PC-9 (cell line): ENCODE data around the gene CNTNAP2. TPM values are rescaled to one million over a fixed set of nuclear protein-coding genes. Genes with fewer than 3 reads are reported as not detected.

ENCODE experiments used
- BruUV-seq: library from RNA; stranded (reverse); fragments of 400-500 nt; replicated peaks from 2 replicates; lab custom pipeline; 2021; lab: Mats Ljungman, UMichigan
- CTCF ChIA-PET: fragments of 300-600 bp; sonication (Branson Sonifier 250); formaldehyde crosslinking; loops from one replicate; lab custom pipeline; 2022; ENCODE audit warnings: antibody characterized with exemption; lab: Charles Lee
- POLR2A ChIA-PET: fragments of 300-600 bp; sonication (Branson Sonifier 250); formaldehyde crosslinking; loops from one replicate; lab custom pipeline; 2022; ENCODE audit warnings: antibody characterized with exemption; ENCODE audit not compliant: unreplicated experiment; lab: Charles Lee
- DNase-seq, 2 experiments: peaks; one replicate each; pipeline versions ENCODE4 v3.0.0 to v3.0.0-alpha.2; 2015 to 2022; ENCODE audit warnings: mixed read lengths in 1 of 2
- H2AFZ ChIP-seq: fragments of 200-600 bp; sonication (generic); 2 replicates; pipeline ENCODE4 v1.8.1; 2017; ENCODE audit warnings: antibody characterized with exemption
- H3F3A ChIP-seq: fragments of 200-600 bp; sonication (generic); 2 replicates; pipeline ENCODE4 v1.8.1; 2017; ENCODE audit warnings: antibody characterized with exemption, mild to moderate bottlenecking, low read depth; ENCODE audit not compliant: insufficient read depth
- H3K27ac ChIP-seq: fragments of 200-600 bp; sonication (generic); 2 replicates; pipeline ENCODE4 v1.6.1; 2016; ENCODE audit warnings: mixed run types
- H3K27me3 ChIP-seq: fragments of 200-600 bp; sonication (generic); 2 replicates; pipeline ENCODE4 v1.6.1; 2016; ENCODE audit warnings: low read depth, mixed run types; ENCODE audit not compliant: insufficient read depth
- H3K36me3 ChIP-seq: fragments of 200-600 bp; sonication (generic); 2 replicates; pipeline ENCODE4 v1.6.1; 2016; ENCODE audit warnings: low read depth, mixed run types
- H3K4me1 ChIP-seq: fragments of 200-600 bp; sonication (generic); replicated peaks from 2 replicates; pipeline ENCODE4 v1.6.1; 2016; ENCODE audit warnings: mixed run types; ENCODE audit not compliant: insufficient read depth
- H3K4me2 ChIP-seq: fragments of 200-600 bp; sonication (generic); 2 replicates; pipeline ENCODE4 v1.6.1; 2017; ENCODE audit warnings: mixed run types
- H3K4me3 ChIP-seq: fragments of 200-600 bp; sonication (generic); 2 replicates; pipeline ENCODE4 v1.6.1; 2016; ENCODE audit warnings: mixed run types
- H3K79me2 ChIP-seq: fragments of 200-600 bp; sonication (generic); 2 replicates; pipeline ENCODE4 v1.6.1; 2017; ENCODE audit warnings: low read depth, mixed run types
- H3K9me2 ChIP-seq: fragments of 200-600 bp; sonication (generic); 2 replicates; pipeline ENCODE4 v1.8.1; 2017; ENCODE audit warnings: mild to moderate bottlenecking; ENCODE audit not compliant: insufficient read depth
- H3K9me3 ChIP-seq: fragments of 200-600 bp; sonication (generic); 2 replicates; pipeline ENCODE4 v1.8.1; 2016; ENCODE audit warnings: low read depth; ENCODE audit not compliant: insufficient read depth
- H4K20me1 ChIP-seq: fragments of 200-600 bp; sonication (generic); 2 replicates; pipeline ENCODE4 v1.8.1; 2017; ENCODE audit not compliant: insufficient read depth
- EZH2 ChIP-seq: fragments of 200-600 bp; sonication (generic); IDR thresholded peaks from 2 replicates; pipeline ENCODE4 v1.8.0; 2017; ENCODE audit warnings: antibody characterized with exemption, low read depth
- intact Hi-C: fragments of 100-400 bp; cut with micrococcal nuclease; formaldehyde crosslinking; loops from one replicate; pipeline ENCODE4 v1.10.0; 2022; ENCODE audit not compliant: unreplicated experiment
- total RNA-seq: library from RNA; stranded (reverse); gene quantifications from 2 replicates; pipeline ENCODE4 v1.2.3, GENCODE V29; 2021
- TF ChIP-seq, protein P1 (sequence below): fragments of 200-600 bp; sonication (generic); conservative IDR thresholded peaks from 2 replicates; pipeline ENCODE4 v1.6.1; 2017; ENCODE audit warnings: mixed run types, antibody characterized with exemption, mild to moderate bottlenecking, moderate library complexity

Gene CNTNAP2
- total RNA-seq, 1 experiment from 2014 or later: not detected

DNA sequence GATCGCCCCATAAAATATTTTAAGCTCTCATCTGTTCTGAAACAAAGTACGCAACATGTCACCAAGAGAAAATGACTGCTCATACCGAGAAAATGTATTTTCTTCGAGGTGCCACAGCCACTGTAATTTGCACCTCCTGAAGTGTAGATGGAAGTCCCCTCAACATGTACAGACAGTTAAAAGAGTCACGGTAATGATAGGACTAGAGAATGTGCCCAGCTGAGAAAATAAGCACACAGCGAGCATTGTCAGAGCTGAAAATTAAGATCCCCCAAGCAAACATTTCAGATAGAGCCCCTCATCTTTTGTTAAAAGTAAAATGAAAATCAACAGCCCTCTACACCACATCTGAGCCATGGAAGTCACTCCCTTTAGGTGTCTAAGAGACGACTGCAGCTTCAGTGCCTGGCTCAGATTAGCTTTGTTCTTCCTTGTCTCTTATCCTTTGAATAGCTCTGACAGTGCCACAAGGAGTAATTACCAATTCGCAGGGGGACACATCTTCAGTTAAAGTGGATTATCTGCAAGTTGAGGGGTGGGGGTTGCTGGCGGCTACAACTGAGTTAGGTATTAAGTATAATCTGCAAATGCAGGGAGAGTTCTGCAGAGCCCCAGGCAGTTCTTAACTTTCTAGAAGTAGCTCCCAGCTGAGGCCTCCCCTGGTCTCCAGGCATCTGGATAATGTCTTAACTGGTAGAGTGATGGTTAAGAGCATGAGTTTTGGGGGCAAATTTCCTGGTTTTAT, 2251.3 kb downstream of the CNTNAP2 start:
- Histone ChIP-seq H2AFZ (no peak overlapping the region), H3K4me3 (no peak overlapping the region), H3K27me3 (peaks cover 12% of the 10 kb centered on the region; the same call in 1 of the 2 replicates), H3K9me3 (peaks cover 6% of the 10 kb centered on the region), H3K4me2 (no peak overlapping the region), H4K20me1 (no peaks in the 10 kb centered on the region), H3K36me3 (no peaks in the 10 kb centered on the region), H3K9me2 (no peaks in the 10 kb centered on the region), H3F3A (peaks cover 13% of the 10 kb centered on the region; the same call in 1 of the 2 replicates), H3K79me2 (no peaks in the 10 kb centered on the region), H3K4me1 (no peaks in the 10 kb centered on the region), H3K27ac (no peak overlapping the region)
- no peak for TF ChIP-seq EZH2
- TF ChIP-seq, protein P1, sequence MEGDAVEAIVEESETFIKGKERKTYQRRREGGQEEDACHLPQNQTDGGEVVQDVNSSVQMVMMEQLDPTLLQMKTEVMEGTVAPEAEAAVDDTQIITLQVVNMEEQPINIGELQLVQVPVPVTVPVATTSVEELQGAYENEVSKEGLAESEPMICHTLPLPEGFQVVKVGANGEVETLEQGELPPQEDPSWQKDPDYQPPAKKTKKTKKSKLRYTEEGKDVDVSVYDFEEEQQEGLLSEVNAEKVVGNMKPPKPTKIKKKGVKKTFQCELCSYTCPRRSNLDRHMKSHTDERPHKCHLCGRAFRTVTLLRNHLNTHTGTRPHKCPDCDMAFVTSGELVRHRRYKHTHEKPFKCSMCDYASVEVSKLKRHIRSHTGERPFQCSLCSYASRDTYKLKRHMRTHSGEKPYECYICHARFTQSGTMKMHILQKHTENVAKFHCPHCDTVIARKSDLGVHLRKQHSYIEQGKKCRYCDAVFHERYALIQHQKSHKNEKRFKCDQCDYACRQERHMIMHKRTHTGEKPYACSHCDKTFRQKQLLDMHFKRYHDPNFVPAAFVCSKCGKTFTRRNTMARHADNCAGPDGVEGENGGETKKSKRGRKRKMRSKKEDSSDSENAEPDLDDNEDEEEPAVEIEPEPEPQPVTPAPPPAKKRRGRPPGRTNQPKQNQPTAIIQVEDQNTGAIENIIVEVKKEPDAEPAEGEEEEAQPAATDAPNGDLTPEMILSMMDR: no peak
- intact Hi-C loops: no loop called here
- CTCF ChIA-PET: no interaction called here
- POLR2A ChIA-PET: no interaction called here
- DNase-seq: no peak
- no TSS peak for BruUV-seq

DNA sequence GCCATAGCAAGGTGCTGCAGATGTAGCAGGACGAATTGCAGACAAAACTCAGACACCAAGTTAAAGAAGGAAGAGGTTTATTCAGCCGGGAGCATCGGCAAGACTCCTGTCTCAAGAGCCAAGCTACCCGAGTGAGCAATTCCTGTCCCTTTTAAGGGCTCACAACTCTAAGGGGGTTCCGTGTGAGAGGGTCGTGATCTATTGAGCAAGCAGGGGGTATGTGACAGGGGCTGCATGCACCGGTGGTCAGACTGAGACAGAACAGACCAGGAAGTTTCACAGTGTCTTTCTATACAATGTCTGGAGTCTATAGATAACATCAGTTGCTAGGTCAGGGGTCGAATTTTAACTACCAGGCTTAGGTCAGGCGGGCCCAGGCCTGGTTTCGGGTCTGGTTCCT, 2252.0 kb downstream of the CNTNAP2 start:
- DNase-seq: no peak
- Histone ChIP-seq H3K27ac (no peak overlapping the region), H3F3A (peaks cover 13% of the 10 kb centered on the region; the same call in 1 of the 2 replicates), H3K4me3 (no peak overlapping the region), H3K4me2 (no peak overlapping the region), H3K79me2 (no peaks in the 10 kb centered on the region), H4K20me1 (no peaks in the 10 kb centered on the region), H3K36me3 (no peaks in the 10 kb centered on the region), H3K9me2 (no peaks in the 10 kb centered on the region), H3K9me3 (peaks cover 6% of the 10 kb centered on the region), H2AFZ (no peak overlapping the region), H3K4me1 (no peaks in the 10 kb centered on the region), H3K27me3 (peaks cover 17% of the 10 kb centered on the region; the same call in 1 of the 2 replicates)
- CTCF ChIA-PET: no interaction called here
- intact Hi-C loops: no loop called here
- TF ChIP-seq EZH2: no peak
- TF ChIP-seq, protein P1: no peak
- POLR2A ChIA-PET: no interaction called here
- no TSS peak for BruUV-seq

DNA sequence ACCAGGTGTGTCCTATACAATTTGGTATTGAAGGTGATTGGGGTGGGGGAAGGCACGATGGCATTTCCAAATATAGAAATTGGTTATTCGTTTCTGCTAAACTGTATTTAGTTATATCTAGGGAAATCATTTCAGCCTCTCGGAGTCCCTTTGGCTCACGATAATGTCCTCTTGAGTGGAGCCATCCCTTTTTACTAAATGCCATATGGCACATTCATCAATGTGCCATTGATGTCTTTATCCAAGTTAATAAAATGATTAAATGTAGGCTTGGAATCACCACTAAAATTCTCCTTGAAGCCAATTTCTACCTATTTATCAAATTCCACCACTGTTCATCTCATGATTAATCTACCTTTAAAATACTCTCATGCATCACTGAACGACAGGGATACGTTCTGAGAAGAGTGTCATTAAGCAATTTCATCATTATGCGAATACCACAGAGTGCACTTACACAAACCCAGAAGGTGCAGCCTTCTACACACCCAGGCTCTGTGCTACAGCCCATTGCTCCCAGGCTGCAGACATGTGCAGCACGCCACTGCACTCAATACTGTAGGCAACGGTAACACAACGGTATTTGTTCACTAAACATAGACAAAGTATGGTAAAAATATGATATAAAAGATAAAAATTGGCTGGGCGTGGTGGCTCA, 2254.8 kb downstream of the CNTNAP2 start:
- H3K4me1 ChIP-seq: no peaks in the 10 kb centered on the region
- no peak overlapping the region for H2AFZ ChIP-seq
- no peak overlapping the region for H3K4me3 ChIP-seq
- CTCF ChIA-PET: no interaction called here
- no peak overlapping the region for H3K4me2 ChIP-seq
- no TSS peak for BruUV-seq
- no peaks in the 10 kb centered on the region for H3K9me2 ChIP-seq
- H4K20me1 ChIP-seq: no peaks in the 10 kb centered on the region
- H3K27me3 ChIP-seq: peaks cover 33% of the 10 kb centered on the region
- TF ChIP-seq, protein P1: no peak
- no peak for TF ChIP-seq EZH2
- H3K36me3 ChIP-seq: no peaks in the 10 kb centered on the region
- H3F3A ChIP-seq: peaks cover 3% of the 10 kb centered on the region; the same call in 1 of the 2 replicates
- POLR2A ChIA-PET: no interaction called here
- H3K9me3 ChIP-seq: peaks cover 3% of the 10 kb centered on the region
- DNase-seq: no peak
- H3K27ac ChIP-seq: no peak overlapping the region
- intact Hi-C loops: no loop called here
- no peaks in the 10 kb centered on the region for H3K79me2 ChIP-seq
